Activated CD4-positive, alpha-beta memory T cell treated with anti-CD3 and anti-CD28 coated beads for 36 hours (primary cell): Measurements from ENCODE around the gene ZNF3. TPM values are rescaled to one million over a fixed set of nuclear protein-coding genes. Genes with fewer than 3 reads are reported as not detected.

ENCODE experiments used
- CTCF ChIA-PET: fragments of 350-600 bp; sonication (Branson Sonifier 250); formaldehyde crosslinking; loops from one replicate; lab custom pipeline; 2021; ENCODE audit warnings: antibody characterized with exemption, inconsistent platforms; lab: Charles Lee
- POLR2A ChIA-PET: fragments of 350-600 bp; sonication (Branson Sonifier 250); formaldehyde crosslinking; loops from one replicate; lab custom pipeline; 2021; ENCODE audit warnings: antibody characterized with exemption; lab: Charles Lee
- DNase-seq: peaks from one replicate; pipeline ENCODE4 v3.0.0-alpha.2; 2020
- H3K27ac Mint-ChIP-seq: one replicate; pipeline ENCODE4 v1.8.0; 2021; ENCODE audit warnings: mixed read lengths
- H3K27me3 Mint-ChIP-seq: one replicate; pipeline ENCODE4 v1.8.0; 2021; ENCODE audit warnings: mixed read lengths
- H3K36me3 Mint-ChIP-seq: one replicate; pipeline ENCODE4 v1.8.0; 2021; ENCODE audit warnings: mixed read lengths
- H3K4me1 Mint-ChIP-seq: one replicate; pipeline ENCODE4 v1.8.0; 2021; ENCODE audit warnings: low read depth, mixed read lengths
- H3K4me3 Mint-ChIP-seq: one replicate; pipeline ENCODE4 v1.8.0; 2021; ENCODE audit warnings: mild to moderate bottlenecking, mixed read lengths
- H3K9me3 Mint-ChIP-seq: one replicate; pipeline ENCODE4 v1.8.0; 2021; ENCODE audit warnings: mixed read lengths
- intact Hi-C: fragments of 100-400 bp; cut with micrococcal nuclease; formaldehyde crosslinking; loops from one replicate; pipeline ENCODE4 v1.15.1; 2023
- total RNA-seq, 2 experiments: library from RNA; stranded (reverse); gene quantifications; one replicate each; pipeline ENCODE4 v1.2.3, GENCODE V29; 2021

The ZNF3 gene
- total RNA-seq, 2 experiments from 2014 or later, result 18.0 to 18.6 TPM

- ChIA-PET CTCF (interaction anchor here (0.6 to 0.8 kb wide), 2 partner anchors 13 to 20 kb away, joined by 3 read pairs; no protein-coding TSS in a partner anchor), POLR2A (no interaction called here)
- no peak overlapping the region for H3K4me3 Mint-ChIP-seq
- intact Hi-C loops, result no loop called here
- no peak overlapping the region for H3K27ac Mint-ChIP-seq
- H3K27me3 Mint-ChIP-seq, result no peaks in the 10 kb centered on the region
- H3K36me3 Mint-ChIP-seq, result peaks cover 83% of the 10 kb centered on the region
- peaks cover 60% of the 10 kb centered on the region for H3K4me1 Mint-ChIP-seq
- no peak for DNase-seq
- H3K9me3 Mint-ChIP-seq, result no peaks in the 10 kb centered on the region
Measured at GRCh38 chr7:100095289-100095688, 13.8 kb upstream of the ZNF3 start.

- H3K27ac Mint-ChIP-seq, result no peak overlapping the region
- H3K4me3 Mint-ChIP-seq, result no peak overlapping the region
- DNase-seq, result no peak
- ChIA-PET CTCF (no interaction called here), POLR2A (no interaction called here)
- H3K27me3 Mint-ChIP-seq, result no peaks in the 10 kb centered on the region
- intact Hi-C loops, result no loop called here
- peaks cover 71% of the 10 kb centered on the region for H3K36me3 Mint-ChIP-seq
- peaks cover 59% of the 10 kb centered on the region for H3K4me1 Mint-ChIP-seq
- H3K9me3 Mint-ChIP-seq, result no peaks in the 10 kb centered on the region
Measured at GRCh38 chr7:100093925-100094486, 12.5 kb upstream of the ZNF3 start.

GRCh38 chr7:100093498-100093897 is 12.0 kb upstream of the ZNF3 start:
- Mint-ChIP-seq H3K9me3 (no peaks in the 10 kb centered on the region), H3K27ac (no peak overlapping the region), H3K36me3 (peaks cover 67% of the 10 kb centered on the region), H3K27me3 (no peaks in the 10 kb centered on the region), H3K4me1 (peaks cover 55% of the 10 kb centered on the region), H3K4me3 (no peak overlapping the region)
- POLR2A ChIA-PET, result no interaction called here
- no peak for DNase-seq
- CTCF ChIA-PET, result no interaction called here
- intact Hi-C loops, result no loop called here

- intact Hi-C loops, result no loop called here
- ChIA-PET POLR2A (no interaction called here), CTCF (no interaction called here)
- peaks cover 53% of the 10 kb centered on the region for H3K4me1 Mint-ChIP-seq
- H3K36me3 Mint-ChIP-seq, result peaks cover 63% of the 10 kb centered on the region
- DNase-seq, result no peak
- H3K27ac Mint-ChIP-seq, result no peak overlapping the region
- no peaks in the 10 kb centered on the region for H3K27me3 Mint-ChIP-seq
- no peak overlapping the region for H3K4me3 Mint-ChIP-seq
- no peaks in the 10 kb centered on the region for H3K9me3 Mint-ChIP-seq
Measured at GRCh38 chr7:100093054-100093453, 11.5 kb upstream of the ZNF3 start.

- CTCF ChIA-PET, result interaction anchor here (1.5 kb wide), 1 partner anchor 614 kb away, joined by 5 read pairs; the partner anchor contains the start of gene POP7
- Mint-ChIP-seq H3K9me3 (no peaks in the 10 kb centered on the region), H3K36me3 (peaks cover 52% of the 10 kb centered on the region), H3K4me1 (peaks cover 51% of the 10 kb centered on the region), H3K27ac (peak overlapping the region; percentile 72), H3K27me3 (no peaks in the 10 kb centered on the region), H3K4me3 (no peak overlapping the region)
- POLR2A ChIA-PET, result interaction anchor here (0.6 to 4.3 kb wide), 2 partner anchors 9 kb away, joined by 5 to 44 read pairs; partner anchors contain the start of genes AP4M1 and MCM7
- intact Hi-C loops, result no loop called here
- peak; percentile 27 for DNase-seq
Measured at GRCh38 chr7:100091411-100092181, 10.1 kb upstream of the ZNF3 start.

DNA sequence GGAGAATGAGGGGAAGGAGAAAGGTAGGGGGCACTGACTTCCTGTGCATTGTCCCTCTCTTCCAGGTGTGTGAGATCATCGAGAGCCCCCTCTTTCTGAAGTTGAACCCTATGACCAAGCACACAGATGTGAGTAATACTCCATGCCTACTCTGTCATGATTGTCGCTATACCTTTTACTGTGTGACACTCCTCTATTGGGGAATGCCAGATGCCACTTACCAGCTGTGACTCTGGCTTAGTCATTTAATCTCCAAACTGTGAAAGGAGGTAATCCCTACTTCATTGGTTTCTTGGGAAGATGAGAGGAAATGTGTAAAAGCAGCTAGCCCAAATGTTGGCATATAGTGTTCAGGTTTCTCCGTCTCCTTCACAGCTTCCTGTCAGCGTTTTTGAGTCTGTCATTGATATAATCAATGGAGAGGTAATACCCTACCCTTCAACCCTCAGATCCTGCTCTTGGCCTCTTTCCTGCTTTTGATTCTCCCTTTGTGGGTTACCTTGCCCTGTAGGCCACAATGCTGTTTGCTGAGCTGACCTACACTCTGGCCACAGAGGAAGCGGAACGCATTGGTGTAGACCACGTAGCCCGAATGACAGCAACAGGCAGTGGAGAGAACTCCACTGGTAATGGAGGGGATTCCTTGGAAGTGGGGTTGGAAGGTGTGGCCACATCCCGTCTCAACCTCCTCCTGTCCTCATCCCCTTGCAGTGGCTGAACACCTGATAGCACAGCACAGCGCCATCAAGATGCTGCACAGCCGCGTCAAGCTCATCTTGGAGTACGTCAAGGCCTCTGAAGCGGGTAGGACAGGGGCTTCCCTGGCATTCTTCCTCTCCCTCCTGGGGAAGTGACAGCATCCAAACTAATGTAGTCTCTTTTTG is 9.2 kb upstream of the ZNF3 start:
- ChIA-PET POLR2A (interaction anchor here (0.7 to 4.3 kb wide), 4 partner anchors 8 to 118 kb away, joined by 3 to 44 read pairs (median 6); partner anchors contain the start of genes AP4M1 and MCM7), CTCF (interaction anchor here (0.6 to 2.3 kb wide), 4 partner anchors 9 to 615 kb away, joined by 3 to 11 read pairs (median 5); partner anchors contain the start of genes AP4M1, MCM7, POP7 and ZNF3)
- H3K27ac Mint-ChIP-seq, result peak overlapping the region; percentile 72
- H3K4me3 Mint-ChIP-seq, result peak overlapping the region; percentile 53
- intact Hi-C loops, result no loop called here
- H3K27me3 Mint-ChIP-seq, result no peaks in the 10 kb centered on the region
- no peak for DNase-seq
- no peaks in the 10 kb centered on the region for H3K9me3 Mint-ChIP-seq
- peaks cover 44% of the 10 kb centered on the region for H3K36me3 Mint-ChIP-seq
- peaks cover 49% of the 10 kb centered on the region for H3K4me1 Mint-ChIP-seq

DNA sequence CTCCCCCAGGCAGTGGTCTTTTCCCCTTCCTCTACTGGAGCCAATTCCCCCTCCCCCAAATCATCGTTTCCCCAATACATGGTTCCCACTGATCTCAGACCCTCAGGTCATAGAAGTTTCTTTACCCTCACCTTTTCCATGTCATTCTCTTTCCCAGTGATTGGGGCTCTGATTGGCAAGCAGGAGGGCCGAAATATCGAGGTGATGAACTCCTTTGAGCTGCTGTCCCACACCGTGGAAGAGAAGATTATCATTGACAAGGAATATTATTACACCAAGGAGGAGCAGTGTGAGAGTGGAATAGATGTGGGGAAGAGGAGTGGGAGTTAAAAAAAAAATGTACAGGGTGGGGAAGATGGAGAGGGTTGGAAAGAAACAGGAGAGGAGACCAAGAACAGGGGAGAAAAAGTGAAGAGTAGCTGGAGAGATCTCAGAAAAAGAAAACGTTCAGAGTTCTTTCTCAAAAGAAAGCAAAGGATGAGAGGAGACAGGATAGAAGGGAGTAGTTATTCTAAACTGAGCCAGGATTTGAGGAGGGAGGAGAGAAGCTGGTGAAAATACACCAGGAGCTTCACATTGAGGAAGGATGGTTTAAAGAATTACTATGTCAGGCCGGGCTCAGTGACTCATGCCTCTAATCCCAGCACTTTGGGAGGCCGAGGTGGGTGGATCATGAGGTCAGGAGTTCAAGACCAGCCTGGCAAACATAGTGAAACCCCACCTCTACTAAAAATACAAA is 8.1 kb upstream of the ZNF3 start:
- ChIA-PET CTCF (interaction anchor here (0.6 to 2.3 kb wide), 4 partner anchors 8 to 714 kb away, joined by 5 to 11 read pairs (median 5); partner anchors contain the start of genes AP4M1, MCM7, POP7 and ZNF3), POLR2A (interaction anchor here (0.6 to 4.3 kb wide), 4 partner anchors 11 to 339 kb away, joined by 4 to 44 read pairs (median 8); partner anchors contain the start of genes AP4M1, MCM7 and ZCWPW1)
- peak overlapping the region; percentile 95 for H3K27ac Mint-ChIP-seq
- peak overlapping the region; percentile 93 for H3K4me3 Mint-ChIP-seq
- DNase-seq, result peak; percentile 34
- intact Hi-C loops, result loop anchor here (1.0 to 10.0 kb wide), 3 partner anchors 11 to 585 kb away; partner anchors contain the start of genes CNPY4, TAF6, ZKSCAN5 and ZNF394
- H3K4me1 Mint-ChIP-seq, result peaks cover 40% of the 10 kb centered on the region
- peaks cover 36% of the 10 kb centered on the region for H3K36me3 Mint-ChIP-seq
- no peaks in the 10 kb centered on the region for H3K9me3 Mint-ChIP-seq
- H3K27me3 Mint-ChIP-seq, result no peaks in the 10 kb centered on the region

DNA sequence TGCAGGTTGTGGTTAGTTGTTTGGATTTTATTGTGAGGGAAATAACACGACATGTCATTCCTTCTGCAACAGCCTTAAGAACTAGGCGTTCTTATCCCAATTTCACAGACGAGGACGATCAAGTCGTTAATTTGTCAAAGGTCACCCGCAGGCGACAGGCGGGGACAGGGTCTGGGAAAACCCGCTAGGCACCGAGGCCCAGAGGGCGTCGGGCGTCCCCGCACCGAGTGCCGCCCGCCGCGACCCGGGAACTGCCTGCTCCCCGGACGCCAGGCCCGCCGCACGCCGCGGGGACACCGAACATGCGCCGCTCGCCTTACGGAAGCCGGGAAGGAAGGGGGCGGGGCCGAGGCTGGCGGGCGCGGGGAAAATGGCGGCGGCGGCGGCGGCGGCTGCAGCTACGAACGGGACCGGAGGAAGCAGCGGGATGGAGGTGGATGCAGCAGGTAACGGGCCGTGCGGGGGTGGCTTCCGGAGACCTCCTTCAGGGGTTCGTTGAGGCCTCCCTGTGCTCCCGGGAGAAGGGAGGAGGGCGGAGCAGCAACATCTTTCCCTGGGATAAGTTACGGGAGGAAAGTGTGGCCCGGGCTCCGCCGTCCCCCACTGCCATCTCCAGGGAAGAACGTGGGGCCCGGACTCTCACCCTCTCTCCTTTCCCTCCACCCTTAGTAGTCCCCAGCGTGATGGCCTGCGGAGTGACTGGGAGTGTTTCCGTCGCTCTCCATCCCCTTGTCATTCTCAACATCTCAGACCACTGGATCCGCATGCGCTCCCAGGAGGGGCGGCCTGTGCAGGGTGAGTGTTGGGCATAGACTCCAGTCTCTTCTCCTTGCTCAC is 7.3 kb upstream of the ZNF3 start, which contains the start of gene COPS6:
TSS of gene COPS6 (plus strand) at position 349 of the 837 bp plus-strand sequence. CDS start at position 371, 22 bp downstream.
- peak within 1 kb of the TSS; percentile 93 for H3K4me3 Mint-ChIP-seq
- peaks cover 40% of the 10 kb centered on the region for H3K4me1 Mint-ChIP-seq
- CTCF ChIA-PET, result interaction anchor here (2.3 kb wide), 1 partner anchor 12 kb away, joined by 11 read pairs; the partner anchor contains the start of genes AP4M1 and MCM7
- no peaks in the 10 kb centered on the region for H3K9me3 Mint-ChIP-seq
- POLR2A ChIA-PET, result interaction anchor here (1.0 to 4.3 kb wide), 2 partner anchors 12 to 38 kb away, joined by 3 to 44 read pairs; partner anchors contain the start of genes AP4M1, MBLAC1 and MCM7
- H3K36me3 Mint-ChIP-seq, result peaks cover 32% of the 10 kb centered on the region
- H3K27me3 Mint-ChIP-seq, result no peaks in the 10 kb centered on the region
- intact Hi-C loops, result loop anchor here (1.0 to 10.0 kb wide), 3 partner anchors 11 to 584 kb away; partner anchors contain the start of genes CNPY4, TAF6, ZKSCAN5 and ZNF394
- peak within 1 kb of the TSS; percentile 95 for H3K27ac Mint-ChIP-seq
- peak; percentile 89 for DNase-seq

DNA sequence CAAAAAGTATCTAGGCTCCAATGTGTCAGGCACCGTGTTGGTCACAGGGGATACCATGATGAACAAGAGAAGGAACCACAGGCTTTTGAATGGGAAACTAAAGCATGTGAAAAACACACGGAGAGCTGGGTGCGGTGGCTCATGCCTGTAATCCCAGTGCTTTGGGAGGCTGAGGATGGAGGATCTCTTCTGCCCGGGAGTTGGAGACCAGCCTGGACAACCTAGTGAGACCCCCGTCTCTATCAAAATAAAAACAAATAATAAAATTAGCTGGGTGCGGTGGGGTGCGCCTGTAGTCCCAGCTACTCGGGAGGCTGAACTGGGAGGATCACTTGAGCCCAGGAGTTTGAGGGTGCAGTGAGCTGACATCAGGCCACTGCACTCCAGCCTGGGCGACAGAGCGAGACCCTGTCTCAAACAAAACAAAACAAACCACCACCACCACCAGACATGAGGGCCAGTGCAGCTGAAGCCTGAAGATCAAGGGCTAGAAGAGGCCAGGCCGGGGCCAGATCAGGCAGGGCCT is 6.6 kb upstream of the ZNF3 start:
- H3K27ac Mint-ChIP-seq, result peak overlapping the region; percentile 95
- no peaks in the 10 kb centered on the region for H3K9me3 Mint-ChIP-seq
- ChIA-PET CTCF (no interaction called here), POLR2A (interaction anchor here (1.0 to 4.3 kb wide), 3 partner anchors 13 to 168 kb away, joined by 3 to 44 read pairs (median 5); partner anchors contain the start of genes AP4M1, MBLAC1, MCM7 and TRIM4)
- no peaks in the 10 kb centered on the region for H3K27me3 Mint-ChIP-seq
- intact Hi-C loops, result loop anchor here (2.0 to 10.0 kb wide), 2 partner anchors 31 to 583 kb away; partner anchors contain the start of genes CNPY4, TAF6, ZKSCAN5 and ZNF394
- peaks cover 35% of the 10 kb centered on the region for H3K4me1 Mint-ChIP-seq
- H3K36me3 Mint-ChIP-seq, result peaks cover 25% of the 10 kb centered on the region
- H3K4me3 Mint-ChIP-seq, result peak overlapping the region; percentile 93
- DNase-seq, result no peak
